ENCODE data around the gene ASCC1. TPM values are rescaled to one million over a fixed set of nuclear protein-coding genes. Genes with fewer than 3 reads are reported as not detected.

ASCC1 gene
- total RNA-seq, 1 donor from 2014 or later: 35.6 TPM

GRCh38 chr10:72069751-72070526 lies 146.1 kb downstream of the ASCC1 start:
- H3K4me1 Mint-ChIP-seq: peaks cover 23% of the 10 kb centered on the region
- no peaks in the 10 kb centered on the region for H3K36me3 Mint-ChIP-seq (ENCODE audit: low read depth)
- no peaks in the 10 kb centered on the region for H3K27me3 Mint-ChIP-seq (ENCODE audit: low read depth)
- peaks cover 3% of the 10 kb centered on the region for H3K9me3 Mint-ChIP-seq
- H3K27ac Mint-ChIP-seq (ENCODE audit: unreplicated experiment): peak overlapping the region; percentile 92
- no peak overlapping the region for H3K4me3 Mint-ChIP-seq
- DNase-seq (ENCODE audit: low read depth, low spot score): no peak
- TF ChIP-seq CTCF (conservative IDR thresholded peaks at IDR 0.05): peak; percentile 34

GRCh38 chr10:72068901-72069446 lies 147.1 kb downstream of the ASCC1 start:
- peaks cover 23% of the 10 kb centered on the region for H3K4me1 Mint-ChIP-seq
- H3K27ac Mint-ChIP-seq (ENCODE audit: unreplicated experiment): peak overlapping the region; percentile 93

GRCh38 chr10:72068126-72068765 lies 147.8 kb downstream of the ASCC1 start:
- H3K4me3 Mint-ChIP-seq: peak overlapping the region; percentile 53
- no peak for DNase-seq (ENCODE audit: low read depth, low spot score)
- no peak for TF ChIP-seq CTCF (conservative IDR thresholded peaks at IDR 0.05)
- H3K9me3 Mint-ChIP-seq: peaks cover 3% of the 10 kb centered on the region
- H3K27me3 Mint-ChIP-seq (ENCODE audit: low read depth): no peaks in the 10 kb centered on the region
- peak overlapping the region; percentile 93 for H3K27ac Mint-ChIP-seq (ENCODE audit: unreplicated experiment)
- peaks cover 23% of the 10 kb centered on the region for H3K4me1 Mint-ChIP-seq
- H3K36me3 Mint-ChIP-seq (ENCODE audit: low read depth): no peaks in the 10 kb centered on the region

More at GRCh38 chr10:72068901-72069446, 147.1 kb downstream of the ASCC1 start:
- TF ChIP-seq CTCF (conservative IDR thresholded peaks at IDR 0.05): no peak
- no peaks in the 10 kb centered on the region for H3K27me3 Mint-ChIP-seq (ENCODE audit: low read depth)
- no peaks in the 10 kb centered on the region for H3K36me3 Mint-ChIP-seq (ENCODE audit: low read depth)
- H3K4me3 Mint-ChIP-seq: peak overlapping the region; percentile 53
- H3K9me3 Mint-ChIP-seq: peaks cover 3% of the 10 kb centered on the region
- no peak for DNase-seq (ENCODE audit: low read depth, low spot score)

- Mint-ChIP-seq H3K27ac (ENCODE audit: unreplicated experiment) (no peak overlapping the region), H3K4me3 (no peak overlapping the region), H3K9me3 (peaks cover 3% of the 10 kb centered on the region), H3K36me3 (ENCODE audit: low read depth) (no peaks in the 10 kb centered on the region), H3K27me3 (ENCODE audit: low read depth) (no peaks in the 10 kb centered on the region), H3K4me1 (peaks cover 23% of the 10 kb centered on the region)
- DNase-seq (ENCODE audit: low read depth, low spot score): no peak
- no peak for TF ChIP-seq CTCF (conservative IDR thresholded peaks at IDR 0.05)
Measured at GRCh38 chr10:72067463-72068125, 148.5 kb downstream of the ASCC1 start.

Measured in neural crest cell (in vitro differentiated cells).